GM18861 (cell line): ENCODE data around the gene ANGPTL8.

Source experiments
- ATAC-seq: cut with Tn5 transposase; IDR thresholded peaks from one replicate; pipeline ENCODE4 v1.9.1; 2021; ENCODE audit not compliant: unreplicated experiment

The ANGPTL8 gene

GRCh38 chr19:11203194-11204075 lies 36.0 kb upstream of the ANGPTL8 start:
- ATAC-seq = no peak

- no peak for ATAC-seq
Observed at GRCh38 chr19:11204076-11204602, 35.3 kb upstream of the ANGPTL8 start.

GRCh38 chr19:11204943-11205349 lies 34.5 kb upstream of the ANGPTL8 start:
- ATAC-seq = no peak

- ATAC-seq = no peak
Observed at GRCh38 chr19:11205939-11206570, 33.4 kb upstream of the ANGPTL8 start.

- ATAC-seq = no peak
Observed at GRCh38 chr19:11208561-11209471, 30.6 kb upstream of the ANGPTL8 start.

GRCh38 chr19:11209839-11210655 lies 29.4 kb upstream of the ANGPTL8 start:
- no peak for ATAC-seq

- no peak for ATAC-seq
Observed at GRCh38 chr19:11210656-11210928, 28.8 kb upstream of the ANGPTL8 start.

- ATAC-seq = no peak
Observed at GRCh38 chr19:11214387-11214786, 25.0 kb upstream of the ANGPTL8 start.

- no peak for ATAC-seq
Observed at GRCh38 chr19:11221082-11221598, 18.3 kb upstream of the ANGPTL8 start.

GRCh38 chr19:11223200-11223599 lies 16.2 kb upstream of the ANGPTL8 start:
- no peak for ATAC-seq

- ATAC-seq = no peak
Observed at GRCh38 chr19:11224429-11224828, 15.0 kb upstream of the ANGPTL8 start.

- ATAC-seq = no peak
Observed at GRCh38 chr19:11225172-11225571, 14.2 kb upstream of the ANGPTL8 start.

GRCh38 chr19:11225815-11226214 lies 13.6 kb upstream of the ANGPTL8 start:
- no peak for ATAC-seq

- ATAC-seq = no peak
Observed at GRCh38 chr19:11226716-11227166, 12.7 kb upstream of the ANGPTL8 start.

- no peak for ATAC-seq
Observed at GRCh38 chr19:11227195-11227886, 12.1 kb upstream of the ANGPTL8 start.

GRCh38 chr19:11230621-11231386 lies 8.6 kb upstream of the ANGPTL8 start:
- no peak for ATAC-seq

GRCh38 chr19:11232555-11232954 lies 6.9 kb upstream of the ANGPTL8 start:
- ATAC-seq = no peak

GRCh38 chr19:11233073-11233472 lies 6.3 kb upstream of the ANGPTL8 start:
- ATAC-seq = no peak
